GM12878 (cell line): ENCODE measurements around the gene MDM1. TPM values are rescaled to one million over a fixed set of nuclear protein-coding genes. Genes with fewer than 3 reads are reported as not detected.

Experiments used
- ATAC-seq: fragments of 200-7000 bp; cut with Tn5 transposase; 3 replicates; pipeline ENCODE4 v1.9.1; 2020; ENCODE audit warnings: mild to moderate bottlenecking, moderate library complexity
- BruUV-seq: library from RNA; stranded (reverse); fragments of 400-500 nt; replicated peaks from 2 replicates; lab custom pipeline; 2021; lab: Mats Ljungman, UMichigan
- CTCF ChIA-PET: fragments of 300-600 bp; sonication (Branson Sonifier 250); formaldehyde crosslinking; extraction: SDS; loops from one replicate; lab custom pipeline; 2021; ENCODE audit warnings: inconsistent platforms; lab: Yijun Ruan, JAX
- POLR2A ChIA-PET: fragments of 350-600 bp; formaldehyde crosslinking; extraction: SDS; loops from one replicate; lab custom pipeline; 2021; ENCODE audit warnings: inconsistent platforms; lab: Charles Lee
- RAD21 ChIA-PET: fragments of 300-600 bp; sonication (Branson Sonifier 250); formaldehyde crosslinking; loops from one replicate; lab custom pipeline; 2023; ENCODE audit warnings: antibody characterized with exemption; ENCODE audit not compliant: unreplicated experiment; lab: Charles Lee
- SMC1A ChIA-PET: fragments of 300-600 bp; sonication (Branson Sonifier 250); formaldehyde crosslinking; loops from one replicate; lab custom pipeline; 2023; ENCODE audit not compliant: unreplicated experiment, uncharacterized antibody; lab: Charles Lee
- DNase-seq: peaks from one replicate; pipeline ENCODE4 v3.0.0-alpha.2; 2011; ENCODE audit warnings: low read depth, low spot score
- FAIRE-seq: peaks from 3 replicates; lab custom pipeline; 2011; peaks lifted over from hg19 to GRCh38; lab: Jason Lieb, UNC
- H2AFZ ChIP-seq: 2 replicates; pipeline ENCODE4 v1.6.0; 2011; ENCODE audit warnings: low read depth, low read length, control low read depth; ENCODE audit not compliant: control insufficient read depth
- H3K27ac ChIP-seq: 2 replicates; pipeline ENCODE4 v1.5.1; 2011; ENCODE audit warnings: control low read depth; ENCODE audit not compliant: control insufficient read depth, insufficient read depth
- H3K27me3 ChIP-seq, 2 experiments: replicated peaks in 1 of 2; 2 replicates each; pipeline versions ENCODE4 v1.6.0 to v1.6.1; 2011; ENCODE audit warnings: low read length in 1 of 2; ENCODE audit not compliant: control insufficient read depth in 2 of 2, insufficient read depth in 2 of 2
- H3K36me3 ChIP-seq, 2 experiments: 2 replicates each; pipeline ENCODE4 v1.5.1; 2011; ENCODE audit warnings: low read length in 1 of 2; ENCODE audit not compliant: control insufficient read depth in 2 of 2, insufficient read depth in 2 of 2
- H3K4me1 ChIP-seq: 2 replicates; pipeline ENCODE4 v1.6.1; 2011; ENCODE audit warnings: mild to moderate bottlenecking, low read length, moderate library complexity, mixed read lengths; ENCODE audit not compliant: control insufficient read depth, insufficient read depth
- H3K4me2 ChIP-seq: 2 replicates; pipeline ENCODE4 v1.6.0; 2011; ENCODE audit warnings: control low read depth; ENCODE audit not compliant: control insufficient read depth, insufficient read depth
- H3K4me3 ChIP-seq: fragments of 200-600 bp; sonication (generic); 2 replicates; pipeline ENCODE4 v1.5.1; 2016
- H3K79me2 ChIP-seq: 2 replicates; pipeline ENCODE4 v1.6.0; 2011; ENCODE audit warnings: low read length; ENCODE audit not compliant: control insufficient read depth, insufficient read depth
- H3K9ac ChIP-seq: 2 replicates; pipeline ENCODE4 v1.8.0; 2011; ENCODE audit warnings: low read length, control low read depth, mixed read lengths; ENCODE audit not compliant: control insufficient read depth, insufficient read depth
- H3K9me3 ChIP-seq: replicated peaks from 3 replicates; pipeline ENCODE4 v1.5.1; 2011; ENCODE audit warnings: mild to moderate bottlenecking, low read length; ENCODE audit not compliant: control insufficient read depth, insufficient read depth
- H4K20me1 ChIP-seq: 2 replicates; pipeline ENCODE4 v1.6.0; 2011; ENCODE audit not compliant: control insufficient read depth, insufficient read depth
- ATF7 ChIP-seq: fragments of 450-650 bp; IDR thresholded peaks from 2 replicates; pipeline ENCODE4 v1.6.1; 2016; ENCODE audit warnings: low read depth, mild to moderate bottlenecking
- CREM ChIP-seq: IDR thresholded peaks from 2 replicates; pipeline ENCODE4 v1.6.1; 2014; ENCODE audit warnings: antibody characterized with exemption, low read depth
- FOS ChIP-seq: IDR thresholded peaks from 3 replicates; pipeline ENCODE4 v1.6.1; 2011; ENCODE audit warnings: borderline replicate concordance; ENCODE audit not compliant: insufficient read length; ENCODE audit errors: extremely low read depth
- NKRF ChIP-seq: fragments of 450-650 bp; conservative IDR thresholded peaks from 2 replicates; pipeline ENCODE4 v1.6.1; 2017; ENCODE audit warnings: mild to moderate bottlenecking, moderate library complexity
- RB1 ChIP-seq: fragments of 450-650 bp; formaldehyde crosslinking; IDR thresholded peaks from 2 replicates; pipeline ENCODE4 v1.6.1; 2017; ENCODE audit warnings: mild to moderate bottlenecking, borderline replicate concordance
- SMAD1 ChIP-seq: fragments of 450-650 bp; IDR thresholded peaks from 2 replicates; pipeline ENCODE4 v1.6.1; 2018; ENCODE audit warnings: mild to moderate bottlenecking, low read depth; ENCODE audit not compliant: partially characterized antibody
- SMARCA5 ChIP-seq: fragments of 450-650 bp; IDR thresholded peaks from 2 replicates; pipeline ENCODE4 v1.6.1; 2017; ENCODE audit warnings: mild to moderate bottlenecking
- ZNF207 ChIP-seq: fragments of 450-650 bp; IDR thresholded peaks from 2 replicates; pipeline ENCODE4 v1.6.1; 2014; ENCODE audit warnings: antibody characterized with exemption, mild to moderate bottlenecking, borderline replicate concordance
- ZNF217 ChIP-seq: fragments of 450-650 bp; IDR thresholded peaks from 2 replicates; pipeline ENCODE4 v1.6.1; 2017; ENCODE audit warnings: antibody characterized with exemption, mild to moderate bottlenecking
- ZNF622 ChIP-seq: fragments of 450-650 bp; IDR thresholded peaks from 2 replicates; pipeline ENCODE4 v1.6.1; 2017; ENCODE audit warnings: mild to moderate bottlenecking, inconsistent platforms
- WGBS: methylation state at CpG from one replicate; pipeline ENCODE4 v1.1.6; 2016; ENCODE audit warnings: low lambda C conversion rate; ENCODE audit not compliant: insufficient replicate concordance, insufficient coverage; ENCODE audit errors: missing lambda C conversion rate; 5-methylcytosine and 5-hydroxymethylcytosine counted together
- in situ Hi-C: fragments of 300-500 bp; cut with MboI; formaldehyde crosslinking; loops from 9 replicates; pipeline ENCODE4 v1.14.3; 2018; ENCODE audit warnings: mixed read lengths
- intact Hi-C: fragments of 100-400 bp; cut with micrococcal nuclease; formaldehyde crosslinking; loops from one replicate; pipeline ENCODE4 v1.14.2; 2022; ENCODE audit not compliant: unreplicated experiment
- polyA plus RNA-seq, 11 experiments: library from polyadenylated mRNA; depleted of rRNA in 4 of 11; unstranded in 6 of 11; stranded (reverse) in 5 of 11; fragments of >200 nt; fragmentation: Nextera tagmentation in 4 of 11; fragmentation: Illumina TruSeq in 1 of 11; extraction: Ambion mirVana in 4 of 11; extraction: Trizol in 1 of 11; gene quantifications; 1 replicate in 1 of 11; 2 replicates in 10 of 11; pipeline versions ENCODE4 v1.2.1 to v1.2.3, GENCODE V29; 2011 to 2016; ENCODE audit warnings: inconsistent platforms in 2 of 11, missing spikeins in 2 of 11, low read depth in 1 of 11
- total RNA-seq, 4 experiments: library from RNA; depleted of rRNA in 3 of 4; stranded (reverse); fragments of >200 nt in 3 of 4; fragmentation: Illumina TruSeq in 1 of 4; extraction: Trizol in 1 of 4; gene quantifications; 2 replicates each; pipeline versions ENCODE4 v1.2.1 to v1.2.3, GENCODE V29; 2013 to 2021

Gene MDM1
- total and polyA plus RNA-seq, 10 of the 15 experiments (the other 5 are each of a cell fraction or from before 2014, with no cell fraction given) = 10.1 to 25.3 (median 16.5) TPM

GRCh38 chr12:68376901-68377300 lies 44.7 kb upstream of the MDM1 start:
- WGBS = 80% methylated on average over 7 of the region's 7 CpGs
- DNase-seq = no peak
- no peak overlapping the region for H3K9ac ChIP-seq
- in situ Hi-C loops = no loop called here
- ChIA-PET POLR2A (interaction anchor here (1.2 to 4.8 kb wide), 5 partner anchors 16 to 104 kb away, joined by 3 to 40 read pairs (median 4); no protein-coding TSS in a partner anchor), CTCF (interaction anchor here (0.5 to 1.1 kb wide), 6 partner anchors 9 to 89 kb away, joined by 3 to 6 read pairs (median 3); no protein-coding TSS in a partner anchor), SMC1A (interaction anchor here (1.0 to 10.2 kb wide), 12 partner anchors 8 to 234 kb away, joined by 3 to 153 read pairs (median 35); partner anchors contain the start of gene RAP1B), RAD21 (interaction anchor here (1.2 to 5.8 kb wide), 3 partner anchors 38 to 74 kb away, joined by 4 to 58 read pairs (median 6); no protein-coding TSS in a partner anchor)
- no peaks in the 10 kb centered on the region for H3K9me3 ChIP-seq
- ATAC-seq = no peak
- intact Hi-C loops = no loop called here
- peaks cover 34% of the 10 kb centered on the region for H3K4me1 ChIP-seq
- H3K4me3 ChIP-seq = no peak overlapping the region
- FAIRE-seq = no peak
- H3K27ac ChIP-seq = no peak overlapping the region
- H3K79me2 ChIP-seq = no peaks in the 10 kb centered on the region
- H3K36me3 ChIP-seq = no peaks in the 10 kb centered on the region
- TF ChIP-seq NKRF (no peak), SMARCA5 (no peak), SMAD1 (no peak), ZNF207 (no peak), RB1 (no peak), CREM (no peak), ATF7 (no peak), FOS (no peak), ZNF217 (no peak), ZNF622 (no peak)
- H2AFZ ChIP-seq = no peak overlapping the region
- H3K4me2 ChIP-seq = no peak overlapping the region
- no peaks in the 10 kb centered on the region for H3K27me3 ChIP-seq
- no TSS peak for BruUV-seq
- H4K20me1 ChIP-seq = no peaks in the 10 kb centered on the region
